HG02798 (cell line): Measurements from ENCODE around the gene NFYC.
"Not testable (repeated sequence)": the region's sequence is repeated elsewhere in the genome, so short reads cannot be mapped to it uniquely, and the experiment has no call there.

Experiments
- ATAC-seq: cut with Tn5 transposase; IDR thresholded peaks from one replicate; pipeline ENCODE4 v1.9.1; 2021; ENCODE audit warnings: mild to moderate bottlenecking; ENCODE audit not compliant: unreplicated experiment, poor library complexity

The NFYC gene

GRCh38 chr1:40664791-40665190 lies 26.7 kb upstream of the NFYC start:
- no peak for ATAC-seq

GRCh38 chr1:40665335-40666171 lies 26.0 kb upstream of the NFYC start, which contains the start of gene RIMS3:
Gene RIMS3, minus strand, starts transcription at chr1:40665682. Its CDS starts 23,757 bp downstream, at chr1:40641925.
- peak; percentile 72 for ATAC-seq

GRCh38 chr1:40668769-40669525 lies 22.6 kb upstream of the NFYC start:
- ATAC-seq, result peak; percentile 78

GRCh38 chr1:40673452-40673851 lies 18.1 kb upstream of the NFYC start:
- no peak for ATAC-seq

- no peak for ATAC-seq
These were observed 15.0 kb upstream of the NFYC start for GRCh38 chr1:40676501-40676900.

GRCh38 chr1:40679165-40679953 lies 12.1 kb upstream of the NFYC start:
- no peak for ATAC-seq

GRCh38 chr1:40684669-40685068 lies 6.8 kb upstream of the NFYC start:
- no peak for ATAC-seq

- no peak for ATAC-seq
These were observed 4.4 kb upstream of the NFYC start for GRCh38 chr1:40687059-40687458.

- no peak for ATAC-seq
These were observed 3.8 kb upstream of the NFYC start for GRCh38 chr1:40687661-40688060.

- ATAC-seq, result no peak
These were observed 1.8 kb upstream of the NFYC start for GRCh38 chr1:40689737-40690136.

GRCh38 chr1:40690771-40691537 lies 550 bp upstream of the NFYC start:
- no peak for ATAC-seq

- ATAC-seq, result no peak
These were observed 958 bp downstream of the NFYC start for GRCh38 chr1:40692429-40692895.

GRCh38 chr1:40693425-40693824 lies 1.9 kb downstream of the NFYC start:
- ATAC-seq, result no peak

GRCh38 chr1:40694353-40694874 lies 2.9 kb downstream of the NFYC start:
- no peak for ATAC-seq

- no peak for ATAC-seq
These were observed 4.8 kb downstream of the NFYC start for GRCh38 chr1:40696294-40696693.

GRCh38 chr1:40697436-40697835 lies 5.9 kb downstream of the NFYC start:
- ATAC-seq, result no peak

- peak; percentile 73 for ATAC-seq
These were observed 8.3 kb downstream of the NFYC start for GRCh38 chr1:40699787-40700186.

GRCh38 chr1:40701684-40702083 lies 10.2 kb downstream of the NFYC start:
- no peak for ATAC-seq

- ATAC-seq, result not testable (repeated sequence)
These were observed 11.3 kb downstream of the NFYC start for GRCh38 chr1:40702810-40703209.

GRCh38 chr1:40703316-40703715 lies 11.8 kb downstream of the NFYC start:
- ATAC-seq, result no peak
